ENCODE measurements around the gene MCEMP1.

Gene MCEMP1

DNA sequence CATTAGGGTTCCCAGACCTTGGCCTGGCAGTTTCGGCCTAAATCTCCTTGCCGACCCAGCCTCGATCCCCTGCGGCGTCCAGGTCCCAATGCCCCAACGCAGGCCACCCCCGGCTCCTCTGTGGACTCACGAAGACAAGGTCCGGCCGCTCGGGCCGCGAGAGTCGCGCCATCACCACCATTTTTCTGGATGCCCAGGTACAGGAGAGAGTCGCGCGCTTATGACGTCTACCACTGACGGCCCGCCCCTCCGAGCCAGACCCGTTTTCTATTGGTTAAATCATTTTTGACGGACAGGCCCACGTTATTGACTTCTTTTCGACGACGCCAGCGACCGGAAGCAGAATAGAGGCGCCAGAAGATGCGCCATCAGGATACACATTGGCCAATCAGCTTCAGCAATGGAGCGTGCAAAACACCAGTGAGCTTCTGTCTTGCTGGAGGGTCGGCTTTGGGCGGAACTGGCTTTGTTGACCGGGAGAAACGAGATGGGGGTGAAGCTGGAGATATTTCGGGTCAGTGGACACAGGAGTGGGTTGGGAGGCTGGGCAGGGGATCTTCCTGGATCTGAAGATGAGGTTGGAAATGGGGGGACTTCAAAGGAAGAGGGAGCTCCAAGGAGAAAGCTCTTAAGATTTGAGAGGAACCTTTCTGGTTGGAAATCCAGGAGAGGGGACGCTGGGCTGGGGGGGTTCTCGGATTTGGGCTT, 47.4 kb upstream of the MCEMP1 start, which contains the start of the genes PET100 and XAB2:
PET100 (plus strand) TSS at position 447 of the 708 bp plus-strand sequence; CDS start at position 488, 41 bp downstream.
XAB2 (minus strand) TSS at position 199 of the 708 bp plus-strand sequence; CDS start at position 181, 18 bp downstream.
- ATAC-seq (ENCODE audit: insufficient read depth, low read depth), result peak; percentile 99
- TF ChIP-seq, protein P1, sequence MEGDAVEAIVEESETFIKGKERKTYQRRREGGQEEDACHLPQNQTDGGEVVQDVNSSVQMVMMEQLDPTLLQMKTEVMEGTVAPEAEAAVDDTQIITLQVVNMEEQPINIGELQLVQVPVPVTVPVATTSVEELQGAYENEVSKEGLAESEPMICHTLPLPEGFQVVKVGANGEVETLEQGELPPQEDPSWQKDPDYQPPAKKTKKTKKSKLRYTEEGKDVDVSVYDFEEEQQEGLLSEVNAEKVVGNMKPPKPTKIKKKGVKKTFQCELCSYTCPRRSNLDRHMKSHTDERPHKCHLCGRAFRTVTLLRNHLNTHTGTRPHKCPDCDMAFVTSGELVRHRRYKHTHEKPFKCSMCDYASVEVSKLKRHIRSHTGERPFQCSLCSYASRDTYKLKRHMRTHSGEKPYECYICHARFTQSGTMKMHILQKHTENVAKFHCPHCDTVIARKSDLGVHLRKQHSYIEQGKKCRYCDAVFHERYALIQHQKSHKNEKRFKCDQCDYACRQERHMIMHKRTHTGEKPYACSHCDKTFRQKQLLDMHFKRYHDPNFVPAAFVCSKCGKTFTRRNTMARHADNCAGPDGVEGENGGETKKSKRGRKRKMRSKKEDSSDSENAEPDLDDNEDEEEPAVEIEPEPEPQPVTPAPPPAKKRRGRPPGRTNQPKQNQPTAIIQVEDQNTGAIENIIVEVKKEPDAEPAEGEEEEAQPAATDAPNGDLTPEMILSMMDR (IDR thresholded peaks at IDR 0.05; ENCODE audit: borderline replicate concordance, extremely low read depth, low read length, poor library complexity, severe bottlenecking), result no peak
- TF ChIP-seq EZH2 (IDR thresholded peaks at IDR 0.05; ENCODE audit: borderline replicate concordance, low read depth, low read length, severe bottlenecking), result no peak
- Histone ChIP-seq H3K9me3 (ENCODE audit: insufficient read depth, low read length, severe bottlenecking) (no peaks in the 10 kb centered on the region), H3K9ac (ENCODE audit: low read depth, low read length) (peak within 1 kb of the TSS; percentile 79), H3K4me1 (ENCODE audit: insufficient read depth, low read length) (peaks cover 43% of the 10 kb centered on the region), H3K27me3 (ENCODE audit: insufficient read depth, low read length, poor library complexity) (no peaks in the 10 kb centered on the region), H3K4me3 (ENCODE audit: low read depth in 1 of 2, low read length in 2 of 2) (peak within 1 kb of the TSS; percentile 83 to 86), H3K27ac (ENCODE audit: low read length) (peak within 1 kb of the TSS; percentile 85), H3K79me2 (ENCODE audit: insufficient read depth, low read length) (peaks cover 63% of the 10 kb centered on the region), H2AFZ (ENCODE audit: low read depth, low read length) (peak within 1 kb of the TSS; percentile 72), H3K4me2 (ENCODE audit: insufficient read depth, low read length) (peak within 1 kb of the TSS; percentile 96), H4K20me1 (ENCODE audit: insufficient read depth, low read length) (peaks cover 50% of the 10 kb centered on the region), H3K36me3 (ENCODE audit: insufficient read depth, low read length) (peaks cover 46% of the 10 kb centered on the region)
- DNase-seq, result peak; percentile 97

GRCh38 chr19:7631577-7631976, 45.3 kb upstream of the MCEMP1 start:
- Histone ChIP-seq H3K4me1 (ENCODE audit: insufficient read depth, low read length) (peaks cover 39% of the 10 kb centered on the region), H3K36me3 (ENCODE audit: insufficient read depth, low read length) (peaks cover 26% of the 10 kb centered on the region), H3K9ac (ENCODE audit: low read depth, low read length) (no peak overlapping the region), H3K4me3 (ENCODE audit: low read depth in 1 of 2, low read length in 2 of 2) (no peak overlapping the region), H2AFZ (ENCODE audit: low read depth, low read length) (no peak overlapping the region), H4K20me1 (ENCODE audit: insufficient read depth, low read length) (peaks cover 37% of the 10 kb centered on the region), H3K9me3 (ENCODE audit: insufficient read depth, low read length, severe bottlenecking) (no peaks in the 10 kb centered on the region), H3K79me2 (ENCODE audit: insufficient read depth, low read length) (peaks cover 52% of the 10 kb centered on the region), H3K4me2 (ENCODE audit: insufficient read depth, low read length) (peak overlapping the region; percentile 23), H3K27ac (ENCODE audit: low read length) (no peak overlapping the region), H3K27me3 (ENCODE audit: insufficient read depth, low read length, poor library complexity) (no peaks in the 10 kb centered on the region)
- ATAC-seq (ENCODE audit: insufficient read depth, low read depth) (no peak), DNase-seq (no peak)
- TF ChIP-seq, protein P1 (IDR thresholded peaks at IDR 0.05; ENCODE audit: borderline replicate concordance, extremely low read depth, low read length, poor library complexity, severe bottlenecking), result no peak
- no peak for TF ChIP-seq EZH2 (IDR thresholded peaks at IDR 0.05; ENCODE audit: borderline replicate concordance, low read depth, low read length, severe bottlenecking)

GRCh38 chr19:7632340-7633203, 44.3 kb upstream of the MCEMP1 start:
- Histone ChIP-seq H2AFZ (ENCODE audit: low read depth, low read length) (no peak overlapping the region), H3K79me2 (ENCODE audit: insufficient read depth, low read length) (peaks cover 42% of the 10 kb centered on the region), H3K27ac (ENCODE audit: low read length) (no peak overlapping the region), H3K9ac (ENCODE audit: low read depth, low read length) (no peak overlapping the region), H3K27me3 (ENCODE audit: insufficient read depth, low read length, poor library complexity) (no peaks in the 10 kb centered on the region), H3K4me1 (ENCODE audit: insufficient read depth, low read length) (peaks cover 31% of the 10 kb centered on the region), H3K4me3 (ENCODE audit: low read depth in 1 of 2, low read length in 2 of 2) (no peak overlapping the region), H3K36me3 (ENCODE audit: insufficient read depth, low read length) (peaks cover 17% of the 10 kb centered on the region; the same call in 1 of the 2 replicates), H3K4me2 (ENCODE audit: insufficient read depth, low read length) (no peak overlapping the region), H4K20me1 (ENCODE audit: insufficient read depth, low read length) (peaks cover 29% of the 10 kb centered on the region), H3K9me3 (ENCODE audit: insufficient read depth, low read length, severe bottlenecking) (no peaks in the 10 kb centered on the region)
- TF ChIP-seq EZH2 (IDR thresholded peaks at IDR 0.05; ENCODE audit: borderline replicate concordance, low read depth, low read length, severe bottlenecking), result no peak
- TF ChIP-seq, protein P1 (IDR thresholded peaks at IDR 0.05; ENCODE audit: borderline replicate concordance, extremely low read depth, low read length, poor library complexity, severe bottlenecking), result no peak
- no peak for DNase-seq
- no peak for ATAC-seq (ENCODE audit: insufficient read depth, low read depth)

Measured in DND-41 (cell line).